ENCODE results near the gene IKZF5. TPM values are rescaled to one million over a fixed set of nuclear protein-coding genes. Genes with fewer than 3 reads are reported as not detected.

Gene IKZF5
- total RNA-seq, 2 experiments from 2014 or later, result 3.7 to 15.8 TPM

- Histone ChIP-seq H3K4me2 (ENCODE audit: low read length) (no peak overlapping the region), H3K4me3 (ENCODE audit: low read depth, low read length, poor library complexity, severe bottlenecking) (no peak overlapping the region), H3K9me2 (ENCODE audit: insufficient read depth, low read length) (no peaks in the 10 kb centered on the region), H3K79me2 (ENCODE audit: insufficient read depth, low read depth, low read length) (no peaks in the 10 kb centered on the region), H3K9me3 (ENCODE audit: low read length) (no peaks in the 10 kb centered on the region), H3K4me1 (ENCODE audit: insufficient read depth, low read length, poor library complexity, severe bottlenecking) (peaks cover 4% of the 10 kb centered on the region), H3K27ac (ENCODE audit: low read depth, low read length, poor library complexity, severe bottlenecking) (no peak overlapping the region), H4K20me1 (ENCODE audit: insufficient read depth, low read length) (no peaks in the 10 kb centered on the region), H2AFZ (ENCODE audit: low read length) (no peak overlapping the region), H3K36me3 (ENCODE audit: insufficient read depth, low read length) (peaks cover 84% of the 10 kb centered on the region)
- BruUV-seq (replicated peaks), result no TSS peak
- ChIA-PET CTCF (ENCODE audit: unreplicated experiment) (no interaction called here), POLR2A (no interaction called here)
- intact Hi-C loops (cut with micrococcal nuclease; ENCODE audit: unreplicated experiment), result no loop called here
- no peak for DNase-seq (ENCODE audit: low spot score)
- no peak for TF ChIP-seq CTCF (conservative IDR thresholded peaks at IDR 0.05; ENCODE audit: low read length)
- TF ChIP-seq EZH2phosphoT487 (IDR thresholded peaks at IDR 0.05; ENCODE audit: borderline replicate concordance, low read depth, low read length), result no peak
Observed at GRCh38 chr10:122992031-122992585, 16.5 kb downstream of the IKZF5 start.

- intact Hi-C loops (cut with micrococcal nuclease; ENCODE audit: unreplicated experiment), result no loop called here
- POLR2A ChIA-PET, result interaction anchor here (0.6 to 1.2 kb wide), 2 partner anchors 9 to 11 kb away, joined by 3 to 4 read pairs; no protein-coding TSS in a partner anchor
- no peaks in the 10 kb centered on the region for H4K20me1 ChIP-seq (ENCODE audit: insufficient read depth, low read length)
- DNase-seq (ENCODE audit: low spot score), result no peak
- peaks cover 75% of the 10 kb centered on the region for H3K36me3 ChIP-seq (ENCODE audit: insufficient read depth, low read length)
- H3K27ac ChIP-seq (ENCODE audit: low read depth, low read length, poor library complexity, severe bottlenecking), result no peak overlapping the region
- CTCF ChIA-PET (ENCODE audit: unreplicated experiment), result no interaction called here
- H3K79me2 ChIP-seq (ENCODE audit: insufficient read depth, low read depth, low read length), result no peaks in the 10 kb centered on the region
- no peak overlapping the region for H2AFZ ChIP-seq (ENCODE audit: low read length)
- no peaks in the 10 kb centered on the region for H3K9me2 ChIP-seq (ENCODE audit: insufficient read depth, low read length)
- no peak overlapping the region for H3K4me3 ChIP-seq (ENCODE audit: low read depth, low read length, poor library complexity, severe bottlenecking)
- BruUV-seq (replicated peaks), result no TSS peak
- H3K4me2 ChIP-seq (ENCODE audit: low read length), result no peak overlapping the region
- peaks cover 4% of the 10 kb centered on the region for H3K4me1 ChIP-seq (ENCODE audit: insufficient read depth, low read length, poor library complexity, severe bottlenecking)
- TF ChIP-seq EZH2phosphoT487 (IDR thresholded peaks at IDR 0.05; ENCODE audit: borderline replicate concordance, low read depth, low read length) (no peak), CTCF (conservative IDR thresholded peaks at IDR 0.05; ENCODE audit: low read length) (no peak)
- no peaks in the 10 kb centered on the region for H3K9me3 ChIP-seq (ENCODE audit: low read length)
Observed at GRCh38 chr10:122990278-122990677, 18.3 kb downstream of the IKZF5 start.

- Histone ChIP-seq H4K20me1 (ENCODE audit: insufficient read depth, low read length) (no peaks in the 10 kb centered on the region), H3K79me2 (ENCODE audit: insufficient read depth, low read depth, low read length) (no peaks in the 10 kb centered on the region), H3K27ac (ENCODE audit: low read depth, low read length, poor library complexity, severe bottlenecking) (no peak overlapping the region), H3K4me2 (ENCODE audit: low read length) (no peak overlapping the region), H3K9me2 (ENCODE audit: insufficient read depth, low read length) (no peaks in the 10 kb centered on the region), H3K36me3 (ENCODE audit: insufficient read depth, low read length) (peaks cover 63% of the 10 kb centered on the region), H3K9me3 (ENCODE audit: low read length) (no peaks in the 10 kb centered on the region), H3K4me1 (ENCODE audit: insufficient read depth, low read length, poor library complexity, severe bottlenecking) (peaks cover 4% of the 10 kb centered on the region), H3K4me3 (ENCODE audit: low read depth, low read length, poor library complexity, severe bottlenecking) (no peak overlapping the region), H2AFZ (ENCODE audit: low read length) (no peak overlapping the region)
- DNase-seq (ENCODE audit: low spot score), result no peak
- no TSS peak for BruUV-seq (replicated peaks)
- TF ChIP-seq EZH2phosphoT487 (IDR thresholded peaks at IDR 0.05; ENCODE audit: borderline replicate concordance, low read depth, low read length) (no peak), CTCF (conservative IDR thresholded peaks at IDR 0.05; ENCODE audit: low read length) (no peak)
- ChIA-PET CTCF (ENCODE audit: unreplicated experiment) (no interaction called here), POLR2A (interaction anchor here (0.6 kb wide), 1 partner anchor 15 kb away, joined by 4 read pairs; no protein-coding TSS in a partner anchor)
- intact Hi-C loops (cut with micrococcal nuclease; ENCODE audit: unreplicated experiment), result no loop called here
Observed at GRCh38 chr10:122988501-122988900, 20.1 kb downstream of the IKZF5 start.

Measured in OCI-LY7 (cell line).